GM12872 (cell line): Measurements from ENCODE around the gene DNAL1.

ENCODE experiments used
- CTCF ChIP-seq: IDR thresholded peaks from 3 replicates; pipeline ENCODE4 v1.5.1; 2011; ENCODE audit warnings: low read depth, mild to moderate bottlenecking, low read length, moderate library complexity; ENCODE audit not compliant: insufficient read depth

Gene DNAL1

GRCh38 chr14:73613046-73613383, 31.8 kb upstream of the DNAL1 start:
- no peak for TF ChIP-seq CTCF

- no peak for TF ChIP-seq CTCF
Measured at GRCh38 chr14:73613419-73613963, 31.3 kb upstream of the DNAL1 start.

- TF ChIP-seq CTCF: no peak
Measured at GRCh38 chr14:73616831-73617230, 28.0 kb upstream of the DNAL1 start.

GRCh38 chr14:73619524-73619923, 25.3 kb upstream of the DNAL1 start:
- no peak for TF ChIP-seq CTCF

DNA sequence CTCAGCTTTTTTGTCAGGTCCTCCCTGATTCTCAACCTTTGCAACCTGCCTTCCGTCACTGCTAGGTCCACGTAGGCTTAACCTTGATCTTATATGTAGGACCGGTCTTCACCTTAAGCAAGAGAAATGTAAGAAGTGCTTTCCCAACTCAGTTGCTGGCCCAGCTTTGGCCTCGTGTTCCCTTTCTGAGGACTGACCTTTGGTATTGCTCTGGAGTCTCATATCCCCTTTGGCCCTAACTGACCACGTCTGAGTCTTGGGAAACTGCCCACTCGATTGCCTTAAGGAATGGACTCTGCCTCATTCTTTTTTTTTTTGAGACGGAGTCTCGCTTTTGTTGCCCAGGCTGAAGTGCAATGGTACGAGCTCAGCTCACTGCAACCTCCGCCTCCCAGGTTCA, 24.5 kb upstream of the DNAL1 start:
- TF ChIP-seq CTCF: no peak

GRCh38 chr14:73623504-73624054, 21.2 kb upstream of the DNAL1 start:
- TF ChIP-seq CTCF: no peak

- no peak for TF ChIP-seq CTCF
Measured at GRCh38 chr14:73625706-73626105, 19.1 kb upstream of the DNAL1 start.
